ENCODE results near the gene PGAM2. TPM values are rescaled to one million over a fixed set of nuclear protein-coding genes. Genes with fewer than 3 reads are reported as not detected.

PGAM2 gene
- polyA plus RNA-seq, 3 donors, result 0.13 TPM; not detected in 2

DNA sequence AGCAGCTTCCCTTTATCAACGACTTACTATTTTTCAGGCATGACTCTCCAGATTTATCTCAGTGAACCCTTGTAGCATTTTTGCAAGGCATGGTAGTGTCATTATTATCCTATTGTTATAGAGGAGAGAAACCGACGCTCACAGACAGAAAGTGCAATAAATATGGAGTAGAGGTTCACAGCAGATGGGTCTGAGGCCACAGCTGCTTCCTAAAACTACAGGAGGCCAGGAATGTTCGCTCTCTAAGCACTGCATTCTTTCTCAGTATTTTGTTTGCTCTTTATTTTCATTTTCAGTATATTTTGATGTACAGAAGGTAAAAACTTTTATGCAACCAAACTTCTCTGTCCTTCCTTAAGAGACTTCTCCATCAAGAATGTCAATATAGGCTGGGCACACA lies 34.3 kb upstream of the PGAM2 start:
- Histone ChIP-seq H3K79me2 (ENCODE audit: insufficient read depth, low read length) (no peaks in the 10 kb centered on the region), H3K4me2 (replicated peaks; ENCODE audit: extremely low read depth, low read length, poor library complexity, severe bottlenecking) (no peak overlapping the region), H3K4me1 (ENCODE audit: control insufficient read depth in 1 of 2, insufficient read depth in 2 of 2, low read length in 2 of 2) (peaks cover 0 to 3% of the 10 kb centered on the region in 2 donors), H3K27me3 (ENCODE audit: control insufficient read depth in 2 of 2, insufficient read depth in 2 of 2, low read length in 2 of 2) (peaks cover 8 to 21% of the 10 kb centered on the region in 2 donors), H3K4me3 (replicated peaks in 1 of 3; ENCODE audit: low read depth in 2 of 3, low read length in 3 of 3) (no peak overlapping the region), H3K9me3 (replicated peaks in 1 of 2; ENCODE audit: control insufficient read depth in 1 of 2, insufficient read depth in 1 of 2, low read length in 2 of 2) (no peaks in the 10 kb centered on the region), H4K20me1 (ENCODE audit: insufficient read depth, low read length) (no peaks in the 10 kb centered on the region), H2AFZ (ENCODE audit: insufficient read depth, low read depth, low read length, poor library complexity, severe bottlenecking) (no peak overlapping the region), H3K9ac (ENCODE audit: insufficient read depth, low read length, poor library complexity, severe bottlenecking) (no peak overlapping the region), H3K36me3 (replicated peaks in 1 of 2; ENCODE audit: control insufficient read depth in 1 of 2, insufficient read depth in 2 of 2, low read length in 2 of 2) (no peaks in the 10 kb centered on the region), H3K27ac (ENCODE audit: low read depth in 1 of 2, low read length in 2 of 2) (no peak overlapping the region)
- TF ChIP-seq, protein P1, sequence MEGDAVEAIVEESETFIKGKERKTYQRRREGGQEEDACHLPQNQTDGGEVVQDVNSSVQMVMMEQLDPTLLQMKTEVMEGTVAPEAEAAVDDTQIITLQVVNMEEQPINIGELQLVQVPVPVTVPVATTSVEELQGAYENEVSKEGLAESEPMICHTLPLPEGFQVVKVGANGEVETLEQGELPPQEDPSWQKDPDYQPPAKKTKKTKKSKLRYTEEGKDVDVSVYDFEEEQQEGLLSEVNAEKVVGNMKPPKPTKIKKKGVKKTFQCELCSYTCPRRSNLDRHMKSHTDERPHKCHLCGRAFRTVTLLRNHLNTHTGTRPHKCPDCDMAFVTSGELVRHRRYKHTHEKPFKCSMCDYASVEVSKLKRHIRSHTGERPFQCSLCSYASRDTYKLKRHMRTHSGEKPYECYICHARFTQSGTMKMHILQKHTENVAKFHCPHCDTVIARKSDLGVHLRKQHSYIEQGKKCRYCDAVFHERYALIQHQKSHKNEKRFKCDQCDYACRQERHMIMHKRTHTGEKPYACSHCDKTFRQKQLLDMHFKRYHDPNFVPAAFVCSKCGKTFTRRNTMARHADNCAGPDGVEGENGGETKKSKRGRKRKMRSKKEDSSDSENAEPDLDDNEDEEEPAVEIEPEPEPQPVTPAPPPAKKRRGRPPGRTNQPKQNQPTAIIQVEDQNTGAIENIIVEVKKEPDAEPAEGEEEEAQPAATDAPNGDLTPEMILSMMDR (IDR thresholded peaks at IDR 0.05), result no peak
- Mint-ChIP-seq H3K36me3 (no peaks in the 10 kb centered on the region), H3K4me3 (no peak overlapping the region), H3K27me3 (ENCODE audit: low read depth in 3 of 3) (peaks cover 24 to 30% (median 25%) of the 10 kb centered on the region in 3 donors), H3K9me3 (peaks cover 0 to 6% (median 0%) of the 10 kb centered on the region in 7 donors), H3K27ac (no peak overlapping the region), H3K4me1 (peaks cover 7% of the 10 kb centered on the region)
- intact Hi-C loops (cut with micrococcal nuclease), result no loop called here
- WGBS (ENCODE audit: insufficient coverage), result no CpG with 5 or more reads among the region's 4 CpGs
- DNase-seq, result no peak

- H3K4me2 ChIP-seq (replicated peaks; ENCODE audit: extremely low read depth, low read length, poor library complexity, severe bottlenecking), result no peak overlapping the region
- H3K9me3 ChIP-seq (replicated peaks in 1 of 2; ENCODE audit: control insufficient read depth in 1 of 2, insufficient read depth in 1 of 2, low read length in 2 of 2), result no peaks in the 10 kb centered on the region
- intact Hi-C loops (cut with micrococcal nuclease), result no loop called here
- no peaks in the 10 kb centered on the region for H3K79me2 ChIP-seq (ENCODE audit: insufficient read depth, low read length)
- Mint-ChIP-seq H3K27me3 (ENCODE audit: low read depth in 3 of 3) (peaks cover 15 to 18% (median 16%) of the 10 kb centered on the region in 3 donors), H3K27ac (no peak overlapping the region), H3K36me3 (no peaks in the 10 kb centered on the region), H3K4me1 (peaks cover 11% of the 10 kb centered on the region), H3K4me3 (no peak overlapping the region), H3K9me3 (peaks cover 0 to 2% (median 0%) of the 10 kb centered on the region in 7 donors)
- H3K9ac ChIP-seq (ENCODE audit: insufficient read depth, low read length, poor library complexity, severe bottlenecking), result peak overlapping the region; percentile 8
- TF ChIP-seq, protein P1 (IDR thresholded peaks at IDR 0.05), result no peak
- H3K36me3 ChIP-seq (replicated peaks in 1 of 2; ENCODE audit: control insufficient read depth in 1 of 2, insufficient read depth in 2 of 2, low read length in 2 of 2), result no peaks in the 10 kb centered on the region
- no peak overlapping the region for H3K27ac ChIP-seq (ENCODE audit: low read depth in 1 of 2, low read length in 2 of 2)
- DNase-seq, result no peak
- H2AFZ ChIP-seq (ENCODE audit: insufficient read depth, low read depth, low read length, poor library complexity, severe bottlenecking), result no peak overlapping the region
- 89% methylated on average over 4 of the region's 6 CpGs for WGBS (ENCODE audit: insufficient coverage)
- H3K4me3 ChIP-seq (replicated peaks in 1 of 3; ENCODE audit: low read depth in 2 of 3, low read length in 3 of 3), result no peak overlapping the region
- H4K20me1 ChIP-seq (ENCODE audit: insufficient read depth, low read length), result no peaks in the 10 kb centered on the region
- no peaks in the 10 kb centered on the region for H3K4me1 ChIP-seq (ENCODE audit: control insufficient read depth in 1 of 2, insufficient read depth in 2 of 2, low read length in 2 of 2)
- peaks cover 3 to 12% of the 10 kb centered on the region in 2 donors for H3K27me3 ChIP-seq (ENCODE audit: control insufficient read depth in 2 of 2, insufficient read depth in 2 of 2, low read length in 2 of 2)
These were observed 33.0 kb upstream of the PGAM2 start for GRCh38 chr7:44098092-44099068.
